IMR-90 (cell line): ENCODE data around the gene ITGA6. TPM values are rescaled to one million over a fixed set of nuclear protein-coding genes. Genes with fewer than 3 reads are reported as not detected.

Experiments
- ATAC-seq: fragments of 200-7000 bp; cut with Tn5 transposase; 2 replicates; pipeline ENCODE4 v1.9.1; 2020; ENCODE audit warnings: low read depth, mild to moderate bottlenecking, moderate library complexity
- BruUV-seq: library from RNA; stranded (reverse); fragments of 400-500 nt; replicated peaks from 2 replicates; lab custom pipeline; 2021; lab: Mats Ljungman, UMichigan
- CTCF ChIA-PET: fragments of 300-600 bp; formaldehyde crosslinking; extraction: SDS; loops from one replicate; lab custom pipeline; 2021; ENCODE audit warnings: antibody characterized with exemption; lab: Yijun Ruan, JAX
- POLR2A ChIA-PET: fragments of 300-600 bp; sonication (Branson Sonifier 250); formaldehyde crosslinking; loops from one replicate; lab custom pipeline; 2022; ENCODE audit warnings: antibody characterized with exemption; ENCODE audit not compliant: unreplicated experiment; lab: Charles Lee
- DNase-seq: peaks from one replicate; pipeline ENCODE4 v3.0.0; 2013
- H2AFZ ChIP-seq: replicated peaks from 2 replicates; pipeline ENCODE3; 2013; ENCODE audit warnings: low read length, mild to moderate bottlenecking; ENCODE audit not compliant: poor library complexity
- H2AK5ac ChIP-seq: 2 replicates; pipeline ENCODE4 v1.6.1; 2013; ENCODE audit warnings: low read depth, low read length, inconsistent platforms
- H2AK9ac ChIP-seq: replicated peaks from 2 replicates; pipeline ENCODE3; 2013; ENCODE audit warnings: mild to moderate bottlenecking, low read depth, low read length, moderate library complexity; ENCODE audit not compliant: poor library complexity
- H2BK120ac ChIP-seq: 2 replicates; pipeline ENCODE4 v1.6.1; 2013; ENCODE audit warnings: low read depth, low read length, inconsistent platforms
- H2BK15ac ChIP-seq: 3 replicates; pipeline ENCODE4 v1.6.1; 2013; ENCODE audit warnings: low read depth, low read length, inconsistent platforms
- H2BK20ac ChIP-seq: 2 replicates; pipeline ENCODE4 v1.6.1; 2013; ENCODE audit warnings: low read depth, mild to moderate bottlenecking, inconsistent platforms, low read length, moderate library complexity
- H2BK5ac ChIP-seq: 2 replicates; pipeline ENCODE4 v1.6.1; 2013; ENCODE audit warnings: mild to moderate bottlenecking, low read depth, low read length, inconsistent platforms; ENCODE audit not compliant: poor library complexity, severe bottlenecking
- H3K14ac ChIP-seq: replicated peaks from 2 replicates; pipeline ENCODE4 v1.6.1; 2013; ENCODE audit warnings: low read depth, low read length, inconsistent platforms
- H3K18ac ChIP-seq: 2 replicates; pipeline ENCODE4 v1.6.1; 2013; ENCODE audit warnings: low read depth, low read length, control low read depth
- H3K23ac ChIP-seq: 2 replicates; pipeline ENCODE4 v1.6.1; 2013; ENCODE audit warnings: low read depth, low read length, inconsistent platforms
- H3K27ac ChIP-seq: 2 replicates; pipeline ENCODE4 v1.5.1; 2013; ENCODE audit warnings: mild to moderate bottlenecking, control low read depth, low read length; ENCODE audit not compliant: insufficient read depth
- H3K27me3 ChIP-seq: 2 replicates; pipeline ENCODE4 v1.6.1; 2013; ENCODE audit warnings: low read length; ENCODE audit not compliant: control insufficient read depth, insufficient read depth
- H3K36me3 ChIP-seq: 2 replicates; pipeline ENCODE4 v1.6.1; 2013; ENCODE audit warnings: low read length, mixed read lengths; ENCODE audit not compliant: control insufficient read depth, insufficient read depth
- H3K4ac ChIP-seq: 2 replicates; pipeline ENCODE4 v1.6.1; 2013; ENCODE audit warnings: low read depth, low read length, inconsistent platforms
- H3K4me1 ChIP-seq: 2 replicates; pipeline ENCODE4 v1.6.1; 2013; ENCODE audit warnings: low read length, mixed read lengths; ENCODE audit not compliant: control insufficient read depth, insufficient read depth
- H3K4me2 ChIP-seq: 2 replicates; pipeline ENCODE4 v1.6.1; 2013; ENCODE audit warnings: low read depth, mild to moderate bottlenecking, control low read depth, low read length, moderate library complexity
- H3K4me3 ChIP-seq: 2 replicates; pipeline ENCODE4 v1.5.1; 2013; ENCODE audit warnings: low read depth, mild to moderate bottlenecking, control low read depth, low read length, moderate library complexity; ENCODE audit not compliant: insufficient read depth
- H3K56ac ChIP-seq: 2 replicates; pipeline ENCODE4 v1.6.1; 2013; ENCODE audit warnings: low read length, inconsistent platforms; ENCODE audit not compliant: insufficient read depth; ENCODE audit errors: extremely low read depth
- H3K79me1 ChIP-seq, 2 experiments: 2 replicates each; pipeline ENCODE4 v1.6.1; 2013; ENCODE audit warnings: low read length in 2 of 2, inconsistent platforms in 1 of 2, low read depth in 1 of 2
- H3K9ac ChIP-seq: 2 replicates; pipeline ENCODE4 v1.6.1; 2013; ENCODE audit warnings: low read depth, low read length, control low read depth
- H3K9me1 ChIP-seq: 2 replicates; pipeline ENCODE4 v1.6.1; 2013; ENCODE audit warnings: low read length, inconsistent platforms; ENCODE audit not compliant: insufficient read depth
- H3K9me3 ChIP-seq: 2 replicates; pipeline ENCODE4 v1.6.1; 2013; ENCODE audit warnings: low read length; ENCODE audit not compliant: control insufficient read depth, insufficient read depth
- H4K20me1 ChIP-seq: 2 replicates; pipeline ENCODE4 v1.6.1; 2013; ENCODE audit warnings: low read length, inconsistent platforms; ENCODE audit not compliant: insufficient read depth
- H4K5ac ChIP-seq: 2 replicates; pipeline ENCODE4 v1.6.1; 2013; ENCODE audit warnings: mild to moderate bottlenecking, low read depth, low read length, control low read depth
- H4K8ac ChIP-seq, 2 experiments: 2 replicates each; pipeline ENCODE4 v1.6.1; 2013; ENCODE audit warnings: low read depth in 2 of 2, low read length in 2 of 2, control low read depth in 1 of 2, inconsistent platforms in 1 of 2
- H4K91ac ChIP-seq: 2 replicates; pipeline ENCODE4 v1.6.1; 2013; ENCODE audit warnings: low read depth, low read length, inconsistent platforms; ENCODE audit not compliant: insufficient read depth
- BHLHE40 ChIP-seq: fragments of 150-350 bp; IDR thresholded peaks from 2 replicates; pipeline ENCODE4 v1.6.1; 2016; ENCODE audit warnings: mild to moderate bottlenecking, low read depth, low read length
- CEBPB ChIP-seq: IDR thresholded peaks from 2 replicates; pipeline ENCODE4 v1.6.1; 2012; ENCODE audit warnings: low read depth, low read length, improper control_type of control experiment
- FOS ChIP-seq: fragments of 150-350 bp; IDR thresholded peaks from 2 replicates; pipeline ENCODE4 v1.6.1; 2016; ENCODE audit warnings: low read depth, low read length
- NFE2L2 ChIP-seq: fragments of 150-350 bp; IDR thresholded peaks from 2 replicates; pipeline ENCODE4 v1.6.1; 2016; ENCODE audit warnings: low read depth, mild to moderate bottlenecking, low read length
- POLR2A ChIP-seq: IDR thresholded peaks from 2 replicates; pipeline ENCODE4 v1.6.1; 2012; ENCODE audit warnings: mild to moderate bottlenecking, low read depth, low read length
- RAD21 ChIP-seq: IDR thresholded peaks from 2 replicates; pipeline ENCODE4 v1.6.1; 2012; ENCODE audit warnings: low read length, improper control_type of control experiment
- SMC3 ChIP-seq: fragments of 150-350 bp; IDR thresholded peaks from 2 replicates; pipeline ENCODE4 v1.6.1; 2016; ENCODE audit warnings: low read depth, mild to moderate bottlenecking, antibody characterized with exemption, low read length, moderate library complexity
- dilution Hi-C: fragments of 300-500 bp; cut with HindIII; formaldehyde crosslinking; loops from one replicate; pipeline ENCODE4 v1.14.3; 2018; ENCODE audit warnings: low sequenced_read_pairs; ENCODE audit not compliant: unreplicated experiment
- in situ Hi-C: fragments of 300-500 bp; cut with MboI; formaldehyde crosslinking; loops from 3 replicates; pipeline ENCODE4 v1.14.3; 2019; ENCODE audit warnings: low sequenced_read_pairs, inconsistent platforms, mixed read lengths
- intact Hi-C: fragments of 100-400 bp; cut with micrococcal nuclease; formaldehyde crosslinking; loops from 2 replicates; pipeline ENCODE4 v1.10.0; 2022
- polyA plus RNA-seq, 3 experiments: library from polyadenylated mRNA; depleted of rRNA; stranded (reverse); fragments of >200 nt; gene quantifications; 2 replicates each; pipeline ENCODE4 v1.2.3, GENCODE V29; 2012; ENCODE audit warnings: low replicate concordance in 1 of 3
- total RNA-seq: library from RNA; depleted of rRNA; stranded (reverse); fragments of >200 nt; gene quantifications from 2 replicates; pipeline ENCODE4 v1.2.3, GENCODE V29; 2012
- TF ChIP-seq, protein P1 (sequence below): fragments of 150-350 bp; IDR thresholded peaks from 2 replicates; pipeline ENCODE4 v1.6.1; 2016; ENCODE audit warnings: low read depth, mild to moderate bottlenecking, low read length, moderate library complexity, borderline replicate concordance

ITGA6 gene
- total and polyA plus RNA-seq, 2 of the 4 experiments (the other 2 are of a cell fraction): 12.5 to 43.9 TPM

DNA sequence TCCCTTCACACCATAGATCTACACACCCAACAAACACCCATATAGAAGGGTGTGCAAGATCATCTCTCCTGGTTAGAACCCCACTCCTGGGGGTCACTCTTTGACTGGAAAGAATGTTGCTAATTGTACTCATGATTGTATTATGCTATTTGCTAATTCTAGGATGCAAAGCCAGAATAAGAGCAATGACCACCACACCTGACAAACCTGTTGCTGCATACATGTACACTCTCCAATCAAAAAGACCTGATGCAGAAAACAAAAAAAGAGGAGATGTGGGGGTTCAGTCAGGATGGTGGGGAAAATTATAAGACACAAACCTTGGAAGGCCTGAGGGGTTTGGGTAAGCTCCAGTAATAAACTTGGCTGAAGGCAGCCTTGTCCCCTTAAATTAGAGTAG lies 91.6 kb downstream of the ITGA6 start:
- H3K4me1 ChIP-seq: no peaks in the 10 kb centered on the region; the same call in 1 of the 2 replicates
- no peak overlapping the region for H3K4me2 ChIP-seq
- H3K18ac ChIP-seq: no peak overlapping the region
- H3K23ac ChIP-seq: no peak overlapping the region
- POLR2A ChIA-PET: no interaction called here
- H3K9ac ChIP-seq: no peak overlapping the region
- no peak overlapping the region for H3K27ac ChIP-seq
- no TSS peak for BruUV-seq
- no peak overlapping the region for H4K8ac ChIP-seq
- CTCF ChIA-PET: no interaction called here
- no peak overlapping the region for H2BK20ac ChIP-seq
- no peaks in the 10 kb centered on the region for H3K9me1 ChIP-seq
- no peak for TF ChIP-seq CEBPB
- TF ChIP-seq BHLHE40: no peak
- TF ChIP-seq FOS: no peak
- TF ChIP-seq SMC3: no peak
- no peak for TF ChIP-seq POLR2A
- TF ChIP-seq NFE2L2: no peak
- TF ChIP-seq, protein P1, sequence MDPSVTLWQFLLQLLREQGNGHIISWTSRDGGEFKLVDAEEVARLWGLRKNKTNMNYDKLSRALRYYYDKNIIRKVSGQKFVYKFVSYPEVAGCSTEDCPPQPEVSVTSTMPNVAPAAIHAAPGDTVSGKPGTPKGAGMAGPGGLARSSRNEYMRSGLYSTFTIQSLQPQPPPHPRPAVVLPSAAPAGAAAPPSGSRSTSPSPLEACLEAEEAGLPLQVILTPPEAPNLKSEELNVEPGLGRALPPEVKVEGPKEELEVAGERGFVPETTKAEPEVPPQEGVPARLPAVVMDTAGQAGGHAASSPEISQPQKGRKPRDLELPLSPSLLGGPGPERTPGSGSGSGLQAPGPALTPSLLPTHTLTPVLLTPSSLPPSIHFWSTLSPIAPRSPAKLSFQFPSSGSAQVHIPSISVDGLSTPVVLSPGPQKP: no peak
- no peak for TF ChIP-seq RAD21
- intact Hi-C loops (loop anchor here (5.0 kb wide), 1 partner anchor 33 kb away; no protein-coding TSS in a partner anchor), dilution Hi-C loops (no loop called here), in situ Hi-C loops (no loop called here)
- no peak overlapping the region for H2AK9ac ChIP-seq
- no peak overlapping the region for H3K4ac ChIP-seq
- ATAC-seq (no peak), DNase-seq (no peak)
- H3K9me3 ChIP-seq: no peaks in the 10 kb centered on the region
- no peak overlapping the region for H3K14ac ChIP-seq
- no peak overlapping the region for H2BK5ac ChIP-seq
- H2AK5ac ChIP-seq: no peak overlapping the region
- no peaks in the 10 kb centered on the region for H3K27me3 ChIP-seq
- H2BK15ac ChIP-seq: no peak overlapping the region
- H2AFZ ChIP-seq: no peak overlapping the region
- H3K56ac ChIP-seq: no peak overlapping the region
- peaks cover 0 to 13% of the 10 kb centered on the region in 2 experiments; a peak in 2 of 4 replicates for H3K79me1 ChIP-seq
- H2BK120ac ChIP-seq: no peak overlapping the region
- no peak overlapping the region for H3K4me3 ChIP-seq
- no peaks in the 10 kb centered on the region for H3K36me3 ChIP-seq
- no peak overlapping the region for H4K5ac ChIP-seq
- H4K91ac ChIP-seq: no peak overlapping the region
- no peaks in the 10 kb centered on the region for H4K20me1 ChIP-seq
